ENCODE results near the gene RFTN1. TPM values are rescaled to one million over a fixed set of nuclear protein-coding genes. Genes with fewer than 3 reads are reported as not detected.

Gene RFTN1
- total and polyA plus RNA-seq, 2 experiments from 2014 or later = 3.3 to 7.2 TPM

- Histone ChIP-seq H3K27me3 (ENCODE audit: insufficient read depth) (no peaks in the 10 kb centered on the region), H3K4me3 (no peak overlapping the region), H3K36me3 (ENCODE audit: insufficient read depth) (no peaks in the 10 kb centered on the region), H3F3A (replicated peaks; ENCODE audit: low read depth) (no peaks in the 10 kb centered on the region), H3K27ac (ENCODE audit: low read depth) (no peak overlapping the region), H3K79me2 (replicated peaks; ENCODE audit: insufficient read depth) (no peaks in the 10 kb centered on the region), H3K9me2 (ENCODE audit: insufficient read depth) (peaks cover 5% of the 10 kb centered on the region; the same call in 1 of the 2 replicates), H2AFZ (no peak overlapping the region), H4K20me1 (replicated peaks; ENCODE audit: insufficient read depth) (no peaks in the 10 kb centered on the region), H3K4me1 (ENCODE audit: insufficient read depth) (peaks cover 20% of the 10 kb centered on the region), H3K4me2 (no peak overlapping the region)
- H3K27me3 Mint-ChIP-seq (ENCODE audit: insufficient read depth, low read depth, poor library complexity) = peaks cover 6% of the 10 kb centered on the region
- H3K4me1 Mint-ChIP-seq = peaks cover 26% of the 10 kb centered on the region
- DNase-seq (ENCODE audit: low spot score) (no peak), ATAC-seq (no peak)
- H3K27ac Mint-ChIP-seq = no peak overlapping the region
- H3K36me3 Mint-ChIP-seq (ENCODE audit: low read depth) = peaks cover 11% of the 10 kb centered on the region; the same call in 2 of the 3 replicates
- H3K4me3 Mint-ChIP-seq = no peak overlapping the region
- H3K9me3 Mint-ChIP-seq = peaks cover 10% of the 10 kb centered on the region
- TF ChIP-seq JUNB (IDR thresholded peaks at IDR 0.05; ENCODE audit: unreplicated experiment) = no peak
- TF ChIP-seq CREB1 (CRISPR knock-in tag; IDR thresholded peaks at IDR 0.05; ENCODE audit: low read depth) = no peak
- TF ChIP-seq REST (IDR thresholded peaks at IDR 0.05; ENCODE audit: unreplicated experiment) = no peak
- no peak for TF ChIP-seq EZH2phosphoT487 (IDR thresholded peaks at IDR 0.05; ENCODE audit: unreplicated experiment)
- TF ChIP-seq ZNF114 (CRISPR knock-in tag; IDR thresholded peaks at IDR 0.05) = no peak
- TF ChIP-seq ETS1 (IDR thresholded peaks at IDR 0.05) = no peak
- TF ChIP-seq CTCF (conservative IDR thresholded peaks at IDR 0.05; ENCODE audit: low read depth in 2 of 2) = no peak
- no peak for TF ChIP-seq POLR2AphosphoS5 (IDR thresholded peaks at IDR 0.05; ENCODE audit: low read depth)
- TF ChIP-seq ZNF331 (CRISPR knock-in tag; IDR thresholded peaks at IDR 0.05; ENCODE audit: low read depth) = no peak
- no peak for TF ChIP-seq ZNF462 (CRISPR knock-in tag; IDR thresholded peaks at IDR 0.05)
- TF ChIP-seq STAT1 (IDR thresholded peaks at IDR 0.05; ENCODE audit: unreplicated experiment) = no peak
- TF ChIP-seq EZH2 (IDR thresholded peaks at IDR 0.05; ENCODE audit: low read depth, unreplicated experiment) = no peak
- TF ChIP-seq NANOG (IDR thresholded peaks at IDR 0.05; ENCODE audit: borderline replicate concordance) = no peak
These were observed 42.9 kb downstream of the RFTN1 start for GRCh38 chr3:16470590-16470989.

Measured in GM23338 (cell line).